Neural crest cell (in vitro differentiated cells): ENCODE measurements around the gene TPD52L1. TPM values are rescaled to one million over a fixed set of nuclear protein-coding genes. Genes with fewer than 3 reads are reported as not detected.
A peak's percentile ranks its signal among the peaks of the same experiment; 100 is the strongest.

Experiments
- DNase-seq: peaks from one replicate; pipeline ENCODE4 v3.0.0; 2021; ENCODE audit warnings: low read depth, mixed read lengths, low spot score
- H3K27ac Mint-ChIP-seq: one replicate; pipeline ENCODE4 v1.8.0; 2021; ENCODE audit warnings: mild to moderate bottlenecking, mixed read lengths; ENCODE audit not compliant: unreplicated experiment
- H3K27me3 Mint-ChIP-seq: 2 replicates; pipeline ENCODE4 v1.8.0; 2021; ENCODE audit warnings: low read depth, mild to moderate bottlenecking, mixed read lengths
- H3K36me3 Mint-ChIP-seq: 2 replicates; pipeline ENCODE4 v1.8.0; 2021; ENCODE audit warnings: low read depth, mild to moderate bottlenecking, mixed read lengths
- H3K4me1 Mint-ChIP-seq: 2 replicates; pipeline ENCODE4 v1.8.0; 2021; ENCODE audit warnings: mixed read lengths
- H3K4me3 Mint-ChIP-seq: one replicate; pipeline ENCODE4 v1.8.0; 2021; ENCODE audit warnings: mild to moderate bottlenecking, mixed read lengths
- H3K9me3 Mint-ChIP-seq: 2 replicates; pipeline ENCODE4 v1.8.0; 2021; ENCODE audit warnings: mixed read lengths
- CTCF ChIP-seq: fragments of 200-600 bp; sonication (generic); conservative IDR thresholded peaks from 2 replicates; pipeline ENCODE4 v1.5.0; 2021; ENCODE audit warnings: antibody characterized with exemption, mild to moderate bottlenecking
- total RNA-seq: library from RNA; stranded (reverse); gene quantifications from 2 replicates; pipeline ENCODE4 v1.2.1, GENCODE V29; 2021

The TPD52L1 gene
- total RNA-seq, 1 donor from 2014 or later, result 2.9 TPM

DNA sequence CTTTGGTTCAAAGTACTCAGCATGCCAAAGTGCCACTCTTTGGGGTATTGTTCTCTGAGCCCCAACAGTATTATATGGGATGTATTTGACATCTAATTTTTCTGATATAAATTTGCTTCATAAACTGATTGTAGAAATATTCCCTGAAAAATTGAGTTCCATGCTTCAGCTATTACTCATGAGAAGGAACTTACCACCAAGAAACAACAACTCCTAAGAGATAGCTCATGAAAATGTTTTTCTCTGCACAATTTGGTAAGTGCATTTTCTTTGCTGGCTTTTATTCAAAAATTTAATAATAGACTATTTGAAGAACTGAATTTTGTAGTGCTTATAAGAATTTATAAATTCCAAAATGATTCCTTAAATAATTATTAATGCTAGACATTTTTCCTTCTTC, 12.8 kb upstream of the TPD52L1 start:
- TF ChIP-seq CTCF, result no peak
- Mint-ChIP-seq H3K4me3 (no peak overlapping the region), H3K4me1 (no peaks in the 10 kb centered on the region), H3K27ac (no peak overlapping the region), H3K9me3 (peaks cover 9% of the 10 kb centered on the region), H3K36me3 (no peaks in the 10 kb centered on the region), H3K27me3 (no peaks in the 10 kb centered on the region)
- DNase-seq, result no peak

- Mint-ChIP-seq H3K27ac (no peak overlapping the region), H3K9me3 (peaks cover 9% of the 10 kb centered on the region), H3K4me1 (no peaks in the 10 kb centered on the region), H3K4me3 (no peak overlapping the region), H3K36me3 (no peaks in the 10 kb centered on the region), H3K27me3 (no peaks in the 10 kb centered on the region)
- no peak for TF ChIP-seq CTCF
- no peak for DNase-seq
These were observed 11.0 kb upstream of the TPD52L1 start for GRCh38 chr6:125142618-125143017.

- Mint-ChIP-seq H3K9me3 (peaks cover 9% of the 10 kb centered on the region), H3K27ac (no peak overlapping the region), H3K4me3 (no peak overlapping the region), H3K27me3 (peaks cover 3% of the 10 kb centered on the region), H3K4me1 (no peaks in the 10 kb centered on the region), H3K36me3 (no peaks in the 10 kb centered on the region)
- no peak for TF ChIP-seq CTCF
- DNase-seq, result no peak
These were observed 8.8 kb upstream of the TPD52L1 start for GRCh38 chr6:125144822-125145221.

DNA sequence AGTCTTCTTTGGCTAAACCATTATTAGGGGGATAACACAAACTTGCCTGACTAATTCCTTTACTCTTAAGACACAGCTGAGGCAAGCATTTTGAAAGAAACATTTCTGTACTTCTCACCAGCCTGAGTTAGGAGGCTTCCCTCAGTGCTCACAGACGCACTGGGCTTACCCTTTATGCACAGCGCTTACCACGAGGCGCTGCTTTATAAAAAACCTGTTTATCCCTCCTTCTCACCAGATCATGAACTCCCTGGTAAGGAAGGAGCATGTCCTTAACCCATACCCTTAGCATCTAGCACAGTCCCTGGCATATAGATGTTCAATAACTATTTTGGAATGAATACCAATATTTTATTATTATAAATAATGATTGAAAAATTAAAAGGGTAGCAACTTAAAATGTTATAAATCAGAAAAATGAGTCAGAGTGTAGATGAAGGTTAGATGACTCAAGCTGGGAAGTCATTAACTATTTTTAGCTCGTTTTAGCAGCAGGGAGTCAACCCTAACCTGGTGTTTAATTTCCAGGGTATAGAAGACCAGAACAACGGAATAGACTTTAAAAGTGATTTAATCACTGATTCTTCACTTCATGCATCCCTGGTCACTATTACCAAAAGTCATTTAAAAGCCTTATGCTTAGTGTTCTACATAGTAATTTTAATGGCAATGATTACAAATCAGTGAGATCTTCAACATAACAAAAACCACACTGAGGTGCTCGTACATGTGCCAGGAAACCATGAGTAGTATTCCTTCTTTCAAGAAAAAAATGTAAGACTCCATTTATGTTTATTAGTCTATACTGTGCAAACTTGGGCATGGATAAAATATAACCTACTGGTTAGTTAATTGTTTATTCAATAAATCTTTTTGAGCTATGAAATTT, 4.1 kb upstream of the TPD52L1 start:
- H3K4me3 Mint-ChIP-seq, result no peak overlapping the region
- H3K36me3 Mint-ChIP-seq, result no peaks in the 10 kb centered on the region
- H3K4me1 Mint-ChIP-seq, result peaks cover under 1% of the 10 kb centered on the region
- no peaks in the 10 kb centered on the region for H3K9me3 Mint-ChIP-seq
- no peak overlapping the region for H3K27ac Mint-ChIP-seq
- peaks cover 29% of the 10 kb centered on the region for H3K27me3 Mint-ChIP-seq
- DNase-seq, result no peak
- no peak for TF ChIP-seq CTCF

GRCh38 chr6:125151700-125152099, 1.9 kb upstream of the TPD52L1 start:
- Mint-ChIP-seq H3K27me3 (peaks cover 45% of the 10 kb centered on the region), H3K4me1 (peaks cover 4% of the 10 kb centered on the region), H3K27ac (no peak overlapping the region), H3K9me3 (no peaks in the 10 kb centered on the region), H3K36me3 (no peaks in the 10 kb centered on the region), H3K4me3 (peak overlapping the region; percentile 38)
- no peak for DNase-seq
- TF ChIP-seq CTCF, result no peak
